Subcutaneous adipose tissue (tissue), 4 donors: ENCODE measurements around the gene LIN7A. TPM values are rescaled to one million over a fixed set of nuclear protein-coding genes. Genes with fewer than 3 reads are reported as not detected.

ENCODE experiments used
- total RNA-seq, 4 donors: library from RNA; depleted of rRNA; stranded (reverse); fragments of >200 nt; gene quantifications; one replicate each; pipeline ENCODE4 v1.1.0, GENCODE V29; 2016
- TF ChIP-seq, protein P1 (sequence below): fragments of 450-650 bp; IDR thresholded peaks from one replicate; pipeline ENCODE4 v1.5.1; 2016; ENCODE audit warnings: low read depth, mild to moderate bottlenecking, control low read depth, antibody characterized with exemption, moderate library complexity

The LIN7A gene
- total RNA-seq, 4 donors from 2014 or later = 11.1 to 14.4 (median 12.5) TPM

DNA sequence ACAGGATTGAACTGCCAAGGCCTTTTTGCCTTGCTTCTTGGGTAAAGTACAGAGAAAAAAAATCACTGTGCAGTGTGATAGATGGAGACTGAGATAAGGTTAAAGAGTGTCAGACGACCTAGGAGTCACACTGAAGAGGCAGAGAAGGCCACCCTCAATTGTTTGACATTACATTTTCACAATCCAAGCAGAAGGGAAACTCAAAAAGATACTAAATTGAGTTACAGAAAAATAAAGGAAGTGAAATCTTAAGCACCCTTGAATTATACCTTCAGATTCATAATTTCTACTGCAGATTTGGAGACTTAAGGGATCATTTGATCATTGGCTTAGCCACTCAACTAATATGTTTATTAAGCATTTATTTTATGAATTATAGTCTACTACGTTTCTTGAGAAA is 123.9 kb downstream of the LIN7A start:
- TF ChIP-seq, protein P1, sequence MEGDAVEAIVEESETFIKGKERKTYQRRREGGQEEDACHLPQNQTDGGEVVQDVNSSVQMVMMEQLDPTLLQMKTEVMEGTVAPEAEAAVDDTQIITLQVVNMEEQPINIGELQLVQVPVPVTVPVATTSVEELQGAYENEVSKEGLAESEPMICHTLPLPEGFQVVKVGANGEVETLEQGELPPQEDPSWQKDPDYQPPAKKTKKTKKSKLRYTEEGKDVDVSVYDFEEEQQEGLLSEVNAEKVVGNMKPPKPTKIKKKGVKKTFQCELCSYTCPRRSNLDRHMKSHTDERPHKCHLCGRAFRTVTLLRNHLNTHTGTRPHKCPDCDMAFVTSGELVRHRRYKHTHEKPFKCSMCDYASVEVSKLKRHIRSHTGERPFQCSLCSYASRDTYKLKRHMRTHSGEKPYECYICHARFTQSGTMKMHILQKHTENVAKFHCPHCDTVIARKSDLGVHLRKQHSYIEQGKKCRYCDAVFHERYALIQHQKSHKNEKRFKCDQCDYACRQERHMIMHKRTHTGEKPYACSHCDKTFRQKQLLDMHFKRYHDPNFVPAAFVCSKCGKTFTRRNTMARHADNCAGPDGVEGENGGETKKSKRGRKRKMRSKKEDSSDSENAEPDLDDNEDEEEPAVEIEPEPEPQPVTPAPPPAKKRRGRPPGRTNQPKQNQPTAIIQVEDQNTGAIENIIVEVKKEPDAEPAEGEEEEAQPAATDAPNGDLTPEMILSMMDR = no peak

DNA sequence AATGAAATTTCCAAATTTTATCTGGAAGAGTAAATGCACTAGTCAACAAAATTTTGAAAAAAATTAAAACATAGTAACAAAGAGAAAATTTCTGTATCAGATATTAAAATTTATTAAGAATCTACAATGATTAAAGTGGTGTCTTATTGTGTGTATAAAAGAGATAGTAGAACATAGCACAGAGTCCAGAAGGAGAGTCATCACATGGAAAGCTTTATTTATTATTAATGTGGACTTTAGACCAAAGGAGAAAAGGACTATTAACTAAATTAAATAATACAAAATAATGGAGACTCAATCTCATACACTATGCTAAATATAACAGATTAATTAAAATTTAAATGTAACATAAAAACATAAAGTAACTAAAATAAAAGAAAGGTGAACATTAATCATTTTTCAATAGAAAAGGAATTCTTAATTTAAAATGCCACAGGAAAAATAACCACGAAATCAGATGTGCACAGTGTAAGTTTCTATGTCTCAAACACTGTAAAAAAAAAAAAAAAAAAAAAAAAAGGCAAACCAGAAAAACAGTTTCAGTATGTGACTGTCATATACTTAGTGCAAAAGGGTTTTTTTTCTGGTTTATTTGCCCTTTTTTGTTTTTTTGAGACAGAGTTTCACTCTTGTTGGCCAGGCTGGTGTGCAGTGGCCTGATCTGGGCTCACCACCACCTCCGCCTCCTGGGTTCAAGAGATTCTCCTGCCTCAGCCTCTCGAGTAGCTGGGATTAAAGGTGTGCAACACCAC is 125.6 kb downstream of the LIN7A start:
- TF ChIP-seq, protein P1 = no peak

DNA sequence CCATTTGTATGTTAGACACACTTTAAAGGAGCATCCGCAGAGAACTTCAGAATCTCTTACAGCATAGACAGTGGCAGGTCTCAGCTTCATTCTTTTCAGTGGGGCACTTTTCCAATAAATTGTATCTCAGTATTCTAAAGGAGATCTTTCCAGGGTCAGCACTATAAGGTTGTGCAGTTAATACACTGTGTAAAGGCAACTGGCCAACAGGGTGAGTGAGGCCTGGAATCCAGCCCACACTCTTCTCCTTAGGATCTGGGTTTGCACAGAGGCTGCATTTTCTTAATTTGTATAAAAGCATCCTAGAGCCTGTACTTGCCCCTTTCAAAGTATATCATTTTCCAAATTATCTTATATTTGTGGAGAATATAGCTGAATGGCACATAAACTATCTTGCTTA is 126.9 kb downstream of the LIN7A start:
- TF ChIP-seq, protein P1 = no peak

DNA sequence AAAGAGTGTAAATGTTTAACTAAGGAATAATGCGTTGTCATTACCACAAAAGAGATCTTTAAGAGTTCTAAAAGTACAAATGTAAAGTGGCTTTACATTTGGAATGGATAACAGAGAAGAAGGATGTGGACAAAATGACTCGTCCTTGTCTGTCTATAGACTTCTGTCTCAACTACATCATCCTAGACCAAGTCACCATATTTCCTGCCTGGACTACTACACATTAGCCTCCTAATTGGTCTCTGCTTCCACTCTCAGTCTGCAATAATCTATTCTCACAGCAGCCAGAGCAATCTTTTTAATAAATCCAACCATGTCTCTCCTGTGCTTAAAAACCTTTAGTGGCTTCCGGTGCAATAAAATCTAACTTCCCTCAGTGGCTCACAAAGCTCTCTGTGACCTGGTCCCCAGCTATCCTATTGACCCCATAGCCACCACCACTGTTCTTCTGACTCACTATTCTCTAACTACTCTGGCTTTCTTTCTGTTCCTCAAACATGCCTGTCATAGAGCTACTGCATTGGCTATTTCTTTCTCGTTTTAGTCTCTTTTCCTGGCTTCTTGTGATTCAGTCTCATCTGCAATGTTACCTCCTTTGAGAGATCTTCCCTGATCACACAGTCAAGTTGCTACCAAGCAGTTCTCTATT is 130.0 kb downstream of the LIN7A start:
- TF ChIP-seq, protein P1 = no peak

DNA sequence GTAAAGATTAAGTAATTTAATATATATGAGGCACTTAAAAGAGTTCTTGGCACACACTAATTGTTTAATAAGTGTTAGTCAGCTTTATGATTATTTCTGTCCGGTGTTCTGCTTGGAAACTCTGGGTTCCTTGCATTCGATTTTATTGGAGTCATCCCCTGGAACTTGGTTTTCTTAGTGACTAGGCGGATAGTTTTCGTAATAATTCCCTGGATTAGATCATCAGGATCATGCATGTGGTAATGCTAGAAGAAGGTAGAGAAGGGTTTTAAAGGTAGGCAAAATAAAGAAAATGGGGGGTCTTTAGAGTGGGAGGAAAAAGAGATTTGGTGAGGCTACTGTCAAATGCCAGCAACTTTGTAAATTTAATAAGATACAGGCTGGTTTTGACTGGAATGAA is 132.6 kb downstream of the LIN7A start:
- TF ChIP-seq, protein P1 = no peak

DNA sequence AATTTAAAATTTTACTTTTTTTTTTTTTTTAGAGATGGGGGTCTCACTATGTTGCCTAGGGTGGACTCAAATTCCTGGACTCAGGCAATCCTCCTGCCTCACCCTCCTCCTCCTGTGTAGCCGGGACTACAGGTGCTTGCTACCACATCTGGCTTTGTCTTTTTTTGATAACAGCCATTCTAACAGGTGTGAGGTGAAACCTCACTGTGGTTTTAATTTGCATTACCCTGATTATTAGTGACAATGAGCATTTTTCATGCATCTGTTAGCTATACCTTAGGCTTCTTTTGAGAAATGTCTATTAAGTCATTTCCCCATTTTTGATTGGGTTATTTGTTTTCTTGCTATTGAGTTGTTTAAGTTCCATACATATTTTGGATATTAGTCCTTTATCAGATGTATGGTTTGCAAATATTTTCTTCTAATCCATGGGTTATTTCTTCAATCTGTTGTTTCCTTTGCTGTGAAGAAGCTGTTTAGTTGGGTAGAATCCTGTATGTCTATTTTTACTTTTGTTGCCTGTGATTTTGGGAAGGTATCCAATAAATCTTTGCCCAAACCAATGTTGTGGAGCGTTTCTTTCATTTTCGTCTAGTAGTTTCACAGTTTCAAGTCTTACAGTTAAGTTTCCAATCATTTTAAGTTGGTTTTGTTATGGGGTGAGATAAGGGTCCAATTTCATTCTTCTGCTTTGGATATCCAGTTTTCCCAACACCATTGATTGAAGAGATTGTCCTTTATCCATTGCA is 134.9 kb downstream of the LIN7A start:
- TF ChIP-seq, protein P1 = no peak

DNA sequence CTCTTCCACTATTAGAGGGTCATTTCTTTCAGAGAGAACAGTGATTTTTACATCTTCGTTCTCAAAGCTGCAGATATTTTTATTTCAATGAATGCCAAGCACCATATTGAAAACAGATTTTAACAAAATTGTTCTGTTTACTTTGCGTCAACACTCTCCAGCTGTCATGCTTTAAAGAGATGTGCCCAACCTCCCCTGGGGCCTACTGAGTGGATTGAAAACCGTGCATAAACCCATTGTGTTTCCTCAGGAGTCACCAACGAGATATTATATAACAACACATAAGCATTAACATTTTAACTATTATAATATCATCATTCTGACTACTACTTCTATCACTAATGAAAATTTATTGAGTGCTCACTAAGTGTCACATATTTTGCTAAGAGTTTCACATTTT is 139.5 kb downstream of the LIN7A start:
- TF ChIP-seq, protein P1 = no peak
